GM12874 (cell line): ENCODE measurements around the gene SHC4.

ENCODE experiments used
- CTCF ChIP-seq: IDR thresholded peaks from 2 replicates; pipeline ENCODE4 v1.5.1; 2011; ENCODE audit warnings: low read depth, mild to moderate bottlenecking, control low read depth, low read length, moderate library complexity; ENCODE audit not compliant: insufficient read depth

The SHC4 gene

GRCh38 chr15:48792408-48792807 is 171.3 kb downstream of the SHC4 start:
- TF ChIP-seq CTCF, result no peak

- TF ChIP-seq CTCF, result no peak
These were observed 178.0 kb downstream of the SHC4 start for GRCh38 chr15:48785712-48786111.

GRCh38 chr15:48785195-48785594 is 178.5 kb downstream of the SHC4 start:
- no peak for TF ChIP-seq CTCF

GRCh38 chr15:48784756-48785155 is 179.0 kb downstream of the SHC4 start:
- no peak for TF ChIP-seq CTCF

GRCh38 chr15:48782911-48783310 is 180.8 kb downstream of the SHC4 start:
- no peak for TF ChIP-seq CTCF

- TF ChIP-seq CTCF, result no peak
These were observed 182.1 kb downstream of the SHC4 start for GRCh38 chr15:48781481-48782081.

GRCh38 chr15:48781017-48781416 is 182.7 kb downstream of the SHC4 start:
- no peak for TF ChIP-seq CTCF

GRCh38 chr15:48778331-48778730 is 185.4 kb downstream of the SHC4 start:
- no peak for TF ChIP-seq CTCF
